Measurements from ENCODE around the gene SV2C. TPM values are rescaled to one million over a fixed set of nuclear protein-coding genes. Genes with fewer than 3 reads are reported as not detected.

The SV2C gene
- total and polyA plus RNA-seq, 10 of the 15 experiments (the other 5 are each of a cell fraction or from before 2014, with no cell fraction given) = under 0.01 to 1.1 (median 0.63) TPM

DNA sequence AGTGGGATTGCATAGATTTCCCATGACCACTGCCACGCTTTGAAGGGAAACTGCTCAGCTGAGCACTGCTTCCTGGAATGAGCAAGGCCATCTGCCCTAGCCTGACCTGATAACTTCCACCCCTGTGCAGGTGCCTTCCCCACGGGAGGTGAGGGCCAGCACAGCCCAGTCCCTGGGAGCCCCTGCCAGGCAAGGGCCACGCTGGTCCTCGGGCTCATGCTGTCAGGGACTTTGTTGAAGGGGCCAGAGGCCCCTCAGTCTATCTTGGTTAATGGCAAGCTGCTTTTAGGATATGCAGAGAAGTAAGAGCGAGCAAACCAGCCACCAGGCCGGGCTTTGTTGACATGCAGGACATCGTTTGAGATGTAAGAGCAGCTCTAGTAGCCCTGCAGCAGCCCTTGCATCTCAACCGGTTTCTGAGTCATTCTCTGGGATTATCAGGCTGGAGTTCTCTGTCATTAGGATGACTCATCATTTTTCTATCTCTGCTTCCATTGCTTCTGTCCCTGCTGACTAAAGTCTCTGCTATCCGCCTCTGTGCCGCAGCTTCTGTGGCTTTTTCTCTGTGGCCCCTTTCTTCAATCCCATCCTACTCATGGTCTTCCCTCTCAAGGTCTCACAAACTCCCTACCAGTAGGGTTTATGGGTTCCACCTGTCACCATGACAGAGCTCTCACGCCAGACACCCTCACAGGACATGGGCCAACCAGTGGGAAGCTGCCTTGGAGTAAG lies 289.3 kb downstream of the SV2C start:
- intact Hi-C loops (cut with micrococcal nuclease; ENCODE audit: unreplicated experiment) = no loop called here
- Histone ChIP-seq H3K36me3 (ENCODE audit: control insufficient read depth in 2 of 2, insufficient read depth in 2 of 2, low read length in 1 of 2) (no peaks in the 10 kb centered on the region), H3K79me2 (ENCODE audit: control insufficient read depth, insufficient read depth, low read length) (no peaks in the 10 kb centered on the region), H2AFZ (ENCODE audit: control insufficient read depth, low read depth, low read length) (no peak overlapping the region), H3K9me3 (replicated peaks; ENCODE audit: control insufficient read depth, insufficient read depth, low read length) (no peaks in the 10 kb centered on the region), H3K27ac (ENCODE audit: control insufficient read depth, insufficient read depth) (no peak overlapping the region), H4K20me1 (ENCODE audit: control insufficient read depth, insufficient read depth) (no peaks in the 10 kb centered on the region), H3K4me2 (ENCODE audit: control insufficient read depth, insufficient read depth) (no peak overlapping the region), H3K27me3 (replicated peaks in 1 of 2; ENCODE audit: control insufficient read depth in 2 of 2, insufficient read depth in 2 of 2, low read length in 1 of 2) (no peaks in the 10 kb centered on the region), H3K4me3 (no peak overlapping the region), H3K9ac (ENCODE audit: control insufficient read depth, insufficient read depth, low read length) (no peak overlapping the region), H3K4me1 (ENCODE audit: control insufficient read depth, insufficient read depth, low read length) (peaks cover 3% of the 10 kb centered on the region)
- in situ Hi-C loops (cut with MboI) = no loop called here
- DNase-seq (ENCODE audit: low read depth, low spot score) (no peak), ATAC-seq (no peak), FAIRE-seq (no peak)
- RAD21 ChIA-PET (ENCODE audit: unreplicated experiment) = no interaction called here
- CTCF ChIA-PET = no interaction called here
- POLR2A ChIA-PET = interaction anchor here (0.6 kb wide), 1 partner anchor 1535 kb away, joined by 4 read pairs; no protein-coding TSS in a partner anchor
- no TSS peak for BruUV-seq (replicated peaks)
- WGBS (ENCODE audit: insufficient coverage, insufficient replicate concordance, low lambda C conversion rate, missing lambda C conversion rate) = 77% methylated on average over 11 of the region's 11 CpGs
- SMC1A ChIA-PET (ENCODE audit: uncharacterized antibody, unreplicated experiment) = no interaction called here
- no peak for TF ChIP-seq ZBED1 (IDR thresholded peaks at IDR 0.05; ENCODE audit: borderline replicate concordance)
- TF ChIP-seq BCL11A (IDR thresholded peaks at IDR 0.05; ENCODE audit: low read depth, low read length) = no peak
- TF ChIP-seq BMI1 (IDR thresholded peaks at IDR 0.05; ENCODE audit: borderline replicate concordance) = no peak
- TF ChIP-seq, protein P1, sequence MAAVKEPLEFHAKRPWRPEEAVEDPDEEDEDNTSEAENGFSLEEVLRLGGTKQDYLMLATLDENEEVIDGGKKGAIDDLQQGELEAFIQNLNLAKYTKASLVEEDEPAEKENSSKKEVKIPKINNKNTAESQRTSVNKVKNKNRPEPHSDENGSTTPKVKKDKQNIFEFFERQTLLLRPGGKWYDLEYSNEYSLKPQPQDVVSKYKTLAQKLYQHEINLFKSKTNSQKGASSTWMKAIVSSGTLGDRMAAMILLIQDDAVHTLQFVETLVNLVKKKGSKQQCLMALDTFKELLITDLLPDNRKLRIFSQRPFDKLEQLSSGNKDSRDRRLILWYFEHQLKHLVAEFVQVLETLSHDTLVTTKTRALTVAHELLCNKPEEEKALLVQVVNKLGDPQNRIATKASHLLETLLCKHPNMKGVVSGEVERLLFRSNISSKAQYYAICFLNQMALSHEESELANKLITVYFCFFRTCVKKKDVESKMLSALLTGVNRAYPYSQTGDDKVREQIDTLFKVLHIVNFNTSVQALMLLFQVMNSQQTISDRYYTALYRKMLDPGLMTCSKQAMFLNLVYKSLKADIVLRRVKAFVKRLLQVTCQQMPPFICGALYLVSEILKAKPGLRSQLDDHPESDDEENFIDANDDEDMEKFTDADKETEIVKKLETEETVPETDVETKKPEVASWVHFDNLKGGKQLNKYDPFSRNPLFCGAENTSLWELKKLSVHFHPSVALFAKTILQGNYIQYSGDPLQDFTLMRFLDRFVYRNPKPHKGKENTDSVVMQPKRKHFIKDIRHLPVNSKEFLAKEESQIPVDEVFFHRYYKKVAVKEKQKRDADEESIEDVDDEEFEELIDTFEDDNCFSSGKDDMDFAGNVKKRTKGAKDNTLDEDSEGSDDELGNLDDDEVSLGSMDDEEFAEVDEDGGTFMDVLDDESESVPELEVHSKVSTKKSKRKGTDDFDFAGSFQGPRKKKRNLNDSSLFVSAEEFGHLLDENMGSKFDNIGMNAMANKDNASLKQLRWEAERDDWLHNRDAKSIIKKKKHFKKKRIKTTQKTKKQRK (IDR thresholded peaks at IDR 0.05; ENCODE audit: low read depth, low read length) = no peak
- no peak for TF ChIP-seq NFYA (IDR thresholded peaks at IDR 0.05; ENCODE audit: borderline replicate concordance, low read depth, low read length)
- no peak for TF ChIP-seq CBFB (IDR thresholded peaks at IDR 0.05; ENCODE audit: low read depth)
- TF ChIP-seq, protein P2, sequence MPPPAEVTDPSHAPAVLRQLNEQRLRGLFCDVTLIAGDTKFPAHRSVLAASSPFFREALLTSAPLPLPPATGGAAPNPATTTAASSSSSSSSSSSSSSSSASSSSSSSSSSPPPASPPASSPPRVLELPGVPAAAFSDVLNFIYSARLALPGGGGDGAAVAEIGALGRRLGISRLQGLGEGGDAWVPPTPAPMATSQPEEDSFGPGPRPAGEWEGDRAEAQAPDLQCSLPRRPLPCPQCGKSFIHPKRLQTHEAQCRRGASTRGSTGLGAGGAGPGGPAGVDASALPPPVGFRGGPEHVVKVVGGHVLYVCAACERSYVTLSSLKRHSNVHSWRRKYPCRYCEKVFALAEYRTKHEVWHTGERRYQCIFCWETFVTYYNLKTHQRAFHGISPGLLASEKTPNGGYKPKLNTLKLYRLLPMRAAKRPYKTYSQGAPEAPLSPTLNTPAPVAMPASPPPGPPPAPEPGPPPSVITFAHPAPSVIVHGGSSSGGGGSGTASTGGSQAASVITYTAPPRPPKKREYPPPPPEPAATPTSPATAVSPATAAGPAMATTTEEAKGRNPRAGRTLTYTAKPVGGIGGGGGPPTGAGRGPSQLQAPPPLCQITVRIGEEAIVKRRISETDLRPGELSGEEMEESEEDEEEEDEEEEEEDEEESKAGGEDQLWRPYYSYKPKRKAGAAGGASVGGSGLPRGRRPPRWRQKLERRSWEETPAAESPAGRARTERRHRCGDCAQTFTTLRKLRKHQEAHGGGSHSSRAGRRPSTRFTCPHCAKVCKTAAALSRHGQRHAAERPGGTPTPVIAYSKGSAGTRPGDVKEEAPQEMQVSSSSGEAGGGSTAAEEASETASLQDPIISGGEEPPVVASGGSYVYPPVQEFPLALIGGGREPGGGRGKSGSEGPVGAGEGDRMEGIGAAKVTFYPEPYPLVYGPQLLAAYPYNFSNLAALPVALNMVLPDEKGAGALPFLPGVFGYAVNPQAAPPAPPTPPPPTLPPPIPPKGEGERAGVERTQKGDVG (CRISPR knock-in tag; IDR thresholded peaks at IDR 0.05) = no peak
- no peak for TF ChIP-seq PML (IDR thresholded peaks at IDR 0.05; ENCODE audit: low read length)
- TF ChIP-seq ETV6 (conservative IDR thresholded peaks at IDR 0.05 in 1 of 2, IDR thresholded peaks at IDR 0.05 in 1 of 2; ENCODE audit: borderline replicate concordance in 1 of 2, low read depth in 1 of 2) = no peak
- no peak for TF ChIP-seq HDGF (IDR thresholded peaks at IDR 0.05)
- TF ChIP-seq BHLHE40 (IDR thresholded peaks at IDR 0.05; ENCODE audit: borderline replicate concordance in 1 of 2, low read depth in 2 of 2, low read length in 1 of 2) = no peak
- TF ChIP-seq PAX5 (IDR thresholded peaks at IDR 0.05; ENCODE audit: borderline replicate concordance, low read depth, low read length) = no peak
- TF ChIP-seq, protein P3, sequence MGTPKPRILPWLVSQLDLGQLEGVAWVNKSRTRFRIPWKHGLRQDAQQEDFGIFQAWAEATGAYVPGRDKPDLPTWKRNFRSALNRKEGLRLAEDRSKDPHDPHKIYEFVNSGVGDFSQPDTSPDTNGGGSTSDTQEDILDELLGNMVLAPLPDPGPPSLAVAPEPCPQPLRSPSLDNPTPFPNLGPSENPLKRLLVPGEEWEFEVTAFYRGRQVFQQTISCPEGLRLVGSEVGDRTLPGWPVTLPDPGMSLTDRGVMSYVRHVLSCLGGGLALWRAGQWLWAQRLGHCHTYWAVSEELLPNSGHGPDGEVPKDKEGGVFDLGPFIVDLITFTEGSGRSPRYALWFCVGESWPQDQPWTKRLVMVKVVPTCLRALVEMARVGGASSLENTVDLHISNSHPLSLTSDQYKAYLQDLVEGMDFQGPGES (IDR thresholded peaks at IDR 0.05) = no peak
